Heart left ventricle (tissue), 13 donors: ENCODE results near the gene BRICD5.

Experiments
- CTCF ChIP-seq, 12 donors: fragments of 200-600 bp; sonication (generic) in 4 of 12; IDR thresholded peaks; one replicate each; pipeline versions ENCODE4 v1.5.0 to v1.8.0; 2018 to 2022; ENCODE audit warnings: antibody characterized with exemption in 12 of 12, mild to moderate bottlenecking in 5 of 12
- POLR2A ChIP-seq, 2 donors: fragments of 450-650 bp; IDR thresholded peaks; one replicate each; pipeline ENCODE4 v1.6.1; 2017; ENCODE audit warnings: antibody characterized with exemption in 2 of 2, mild to moderate bottlenecking in 2 of 2, moderate library complexity in 2 of 2
- donor health status: ischemic (EF 13 %, LVEDD 7.1; RV severe dilation, severe dysfunction).
- donor health status: DM: no; HTN: yes; CAD: no.
- donor health status: DM: no; HTN: no; CAD: no.
- donor health status: ischemic (EF 25% LVEDD 6.9; RV normal size, moderate dysfunction).
- donor health status: ischemic (EF 25% LVEDD 5.7; RV mildly dilated, moderate dysfunction).
- donor health status: ischemic (EF 35%, LVEDD 5.7; RV mildly dilated, moderate dysfunction).
- donor health status: nonischemic (EF 11% LVEDD 7.7; RV severe dilation, severe dysfunction).
- donor health status: DM: yes; HTN: yes; CAD: no.
- donor health status: PGD.
- donor health status: ischemic (EF 29% LVEDD 5.4; RV normal size, mild dysfunction).
- donor health status: nonischemic (EF 23%, LVEDD 6.1; RV moderate dilation, normal function).

- TF ChIP-seq CTCF (IDR thresholded peaks at IDR 0.05) (no peak), POLR2A (IDR thresholded peaks at IDR 0.05) (no peak)
Measured at GRCh38 chr16:2178321-2179106, 32.1 kb downstream of the BRICD5 start.
